Endothelial cell of umbilical vein (primary cell): ENCODE data around the gene TMEFF2. TPM values are rescaled to one million over a fixed set of nuclear protein-coding genes. Genes with fewer than 3 reads are reported as not detected.

Experiments used
- BruUV-seq: library from RNA; stranded (reverse); fragments of 400-500 nt; replicated peaks from 2 replicates; lab custom pipeline; 2021; lab: Mats Ljungman, UMichigan
- CTCF ChIA-PET: fragments of 300-600, 350-600 bp; sonication (Branson Sonifier 250); formaldehyde crosslinking; loops from one replicate; lab custom pipeline; 2021; ENCODE audit warnings: antibody characterized with exemption, inconsistent platforms; lab: Charles Lee
- POLR2A ChIA-PET: fragments of 300-600, 350-600 bp; sonication (Branson Sonifier 250); formaldehyde crosslinking; loops from one replicate; lab custom pipeline; 2021; ENCODE audit warnings: antibody characterized with exemption, inconsistent platforms; lab: Charles Lee
- DNase-seq: peaks from one replicate; pipeline ENCODE4 v3.0.0-alpha.2; 2011; ENCODE audit warnings: low read depth, low spot score
- FAIRE-seq: peaks from 2 replicates; lab custom pipeline; 2011; peaks lifted over from hg19 to GRCh38; lab: Jason Lieb, UNC
- H2AFZ ChIP-seq: 2 replicates; pipeline ENCODE4 v1.6.0; 2012; ENCODE audit warnings: low read depth, low read length, control low read depth, inconsistent platforms
- H3K27ac ChIP-seq: 2 replicates; pipeline ENCODE4 v1.5.1; 2011; ENCODE audit warnings: low read depth, mild to moderate bottlenecking, control low read depth, low read length, moderate library complexity; ENCODE audit not compliant: insufficient read depth
- H3K27me3 ChIP-seq, 2 experiments: 2 replicates each; pipeline versions ENCODE4 v1.6.0 to v1.6.1; 2011; ENCODE audit warnings: low read length in 2 of 2, mixed read lengths in 1 of 2; ENCODE audit not compliant: control insufficient read depth in 2 of 2, insufficient read depth in 2 of 2
- H3K36me3 ChIP-seq, 2 experiments: 2 replicates in 1 of 2; 3 replicates in 1 of 2; pipeline ENCODE4 v1.5.1; 2011; ENCODE audit warnings: low read length in 2 of 2, mild to moderate bottlenecking in 1 of 2, moderate library complexity in 1 of 2; ENCODE audit not compliant: control insufficient read depth in 2 of 2, insufficient read depth in 2 of 2; ENCODE audit errors: extremely low read depth in 1 of 2
- H3K4me1 ChIP-seq: 3 replicates; pipeline ENCODE4 v1.5.1; 2011; ENCODE audit warnings: mild to moderate bottlenecking, low read length; ENCODE audit not compliant: control insufficient read depth, insufficient read depth; ENCODE audit errors: extremely low read depth
- H3K4me2 ChIP-seq: 2 replicates; pipeline ENCODE4 v1.6.1; 2011; ENCODE audit warnings: low read length, control low read depth, mixed read lengths; ENCODE audit not compliant: insufficient read depth
- H3K4me3 ChIP-seq, 3 experiments: fragments of 200-600 bp in 1 of 3; sonication (generic), shearing (Covaris generic) in 1 of 3; replicated peaks in 1 of 3; 2 replicates each; pipeline ENCODE4 v1.5.1; 2011 to 2016; ENCODE audit warnings: control low read depth in 3 of 3, low read length in 3 of 3, mild to moderate bottlenecking in 2 of 3, inconsistent platforms in 1 of 3, low read depth in 1 of 3, moderate library complexity in 1 of 3; ENCODE audit not compliant: insufficient read depth in 1 of 3
- H3K79me2 ChIP-seq: 2 replicates; pipeline ENCODE4 v1.6.0; 2012; ENCODE audit warnings: low read length, inconsistent platforms; ENCODE audit not compliant: control insufficient read depth, insufficient read depth
- H3K9ac ChIP-seq: replicated peaks from 2 replicates; pipeline ENCODE3; 2011; ENCODE audit warnings: low read length, control low read depth; ENCODE audit not compliant: insufficient read depth; ENCODE audit errors: extremely low read depth
- H3K9me1 ChIP-seq: replicated peaks from 3 replicates; pipeline ENCODE4 v1.6.0; 2011; ENCODE audit warnings: mild to moderate bottlenecking, low read length; ENCODE audit not compliant: control insufficient read depth, insufficient read depth; ENCODE audit errors: extremely low read depth
- H3K9me3 ChIP-seq: replicated peaks from 2 replicates; pipeline ENCODE4 v1.5.1; 2012; ENCODE audit warnings: low read length, inconsistent platforms; ENCODE audit not compliant: control insufficient read depth, insufficient read depth
- H4K20me1 ChIP-seq: replicated peaks from 2 replicates; pipeline ENCODE3; 2011; ENCODE audit warnings: mild to moderate bottlenecking, low read length; ENCODE audit not compliant: control insufficient read depth, insufficient read depth; ENCODE audit errors: extremely low read depth
- CTCF ChIP-seq, 2 donors: IDR thresholded peaks; 1 replicate in 1 of 2; 2 replicates in 1 of 2; pipeline ENCODE4 v1.5.1; 2011; ENCODE audit warnings: low read length in 2 of 2, mild to moderate bottlenecking in 2 of 2, moderate library complexity in 2 of 2, control low read depth in 1 of 2, inconsistent platforms in 1 of 2, low read depth in 1 of 2; ENCODE audit not compliant: insufficient read depth in 1 of 2; ENCODE audit errors: extremely low read depth in 1 of 2
- EZH2 ChIP-seq: IDR thresholded peaks from 2 replicates; pipeline ENCODE4 v1.6.1; 2012; ENCODE audit warnings: borderline replicate concordance, low read depth, mild to moderate bottlenecking, moderate library complexity, low read length, inconsistent platforms; ENCODE audit not compliant: severe bottlenecking
- GATA2 ChIP-seq: IDR thresholded peaks from 2 replicates; pipeline ENCODE4 v1.7.0; 2011; ENCODE audit warnings: low read depth, mild to moderate bottlenecking, moderate library complexity, mixed read lengths, low read length; ENCODE audit not compliant: insufficient read length, insufficient read depth
- JUN ChIP-seq: IDR thresholded peaks from 2 replicates; pipeline ENCODE4 v1.6.1; 2011; ENCODE audit warnings: borderline replicate concordance, low read depth; ENCODE audit not compliant: insufficient read length, insufficient read depth
- MYC ChIP-seq: IDR thresholded peaks from one replicate; pipeline ENCODE4 v1.6.1; 2011; ENCODE audit warnings: mild to moderate bottlenecking, low read depth, low read length
- POLR2A ChIP-seq: IDR thresholded peaks from 2 replicates; pipeline ENCODE4 v1.6.1; 2012; ENCODE audit warnings: low read depth, mild to moderate bottlenecking, control low read depth, low read length
- POLR2AphosphoS5 ChIP-seq: IDR thresholded peaks from 2 replicates; pipeline ENCODE4 v1.6.1; 2012; ENCODE audit warnings: low read depth, mild to moderate bottlenecking, control low read depth, low read length, moderate library complexity; ENCODE audit not compliant: insufficient read depth
- dilution Hi-C: fragments of 300-500 bp; cut with MboI; formaldehyde crosslinking; loops from one replicate; pipeline ENCODE4 v1.15.0; 2019; ENCODE audit warnings: low sequenced_read_pairs; ENCODE audit not compliant: extremely low pct_ligation_motif_present
- intact Hi-C: fragments of 100-400 bp; cut with micrococcal nuclease; formaldehyde crosslinking; loops from one replicate; pipeline ENCODE4 v1.10.0; 2022
- polyA plus RNA-seq, 4 experiments: library from polyadenylated mRNA; depleted of rRNA in 3 of 4; stranded (reverse) in 3 of 4; unstranded in 1 of 4; fragments of >200 nt; gene quantifications; 2 replicates each; pipeline versions ENCODE4 v1.2.1 to v1.2.3, GENCODE V29; 2011 to 2012; ENCODE audit warnings: missing spikeins in 1 of 4
- total RNA-seq: library from RNA; stranded (reverse); gene quantifications from 2 replicates; pipeline ENCODE4 v1.2.3, GENCODE V29; 2021

The TMEFF2 gene
- total and polyA plus RNA-seq, 2 donors (not counting 3 experiments of a cell fraction or from before 2014, with no cell fraction given): 0.18 to 0.20 TPM

DNA sequence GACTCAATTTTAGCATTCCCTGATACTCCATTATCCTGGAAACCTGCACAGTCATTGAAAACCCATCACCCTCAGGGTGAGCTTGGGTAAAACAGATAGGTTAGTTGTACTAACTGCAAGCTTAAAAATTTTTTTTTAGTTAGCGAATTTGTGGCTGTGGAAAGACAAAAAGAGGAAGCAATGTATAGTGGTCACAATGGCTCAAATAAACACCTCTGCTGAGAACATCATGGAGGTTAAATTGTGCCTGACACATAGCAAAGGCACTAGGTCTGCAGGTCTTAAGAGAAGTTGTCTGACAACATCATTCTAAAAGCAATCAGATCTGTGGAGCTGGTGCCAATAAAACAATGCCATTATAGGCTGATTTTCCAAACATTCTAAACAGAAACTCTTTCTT lies 263.4 kb downstream of the TMEFF2 start:
- no peaks in the 10 kb centered on the region for H4K20me1 ChIP-seq
- ChIA-PET CTCF (interaction anchor here (0.7 to 4.3 kb wide), 6 partner anchors 17 to 231 kb away, joined by 3 to 30 read pairs (median 4); no protein-coding TSS in a partner anchor), POLR2A (no interaction called here)
- TF ChIP-seq MYC (no peak), POLR2AphosphoS5 (no peak)
- intact Hi-C loops: no loop called here
- H3K79me2 ChIP-seq: no peaks in the 10 kb centered on the region
- H3K9me3 ChIP-seq: no peaks in the 10 kb centered on the region
- H3K9ac ChIP-seq: no peak overlapping the region
- no peak overlapping the region for H2AFZ ChIP-seq
- no TSS peak for BruUV-seq
- H3K27me3 ChIP-seq: no peaks in the 10 kb centered on the region
- peaks cover 47% of the 10 kb centered on the region for H3K4me1 ChIP-seq
- no peak overlapping the region for H3K4me2 ChIP-seq
- no peak overlapping the region for H3K27ac ChIP-seq
- no peak overlapping the region for H3K4me3 ChIP-seq
- no peaks in the 10 kb centered on the region for H3K9me1 ChIP-seq
- no peak for FAIRE-seq
- DNase-seq: peak; percentile 15
- no peaks in the 10 kb centered on the region for H3K36me3 ChIP-seq
- dilution Hi-C loops: no loop called here

GRCh38 chr2:191930205-191930604 lies 264.5 kb downstream of the TMEFF2 start:
- H3K9ac ChIP-seq: no peak overlapping the region
- peak overlapping the region; percentile 84 for H3K27ac ChIP-seq
- intact Hi-C loops: no loop called here
- H3K4me2 ChIP-seq: no peak overlapping the region
- no peaks in the 10 kb centered on the region for H3K9me3 ChIP-seq
- no peaks in the 10 kb centered on the region for H3K36me3 ChIP-seq
- no TSS peak for BruUV-seq
- ChIA-PET POLR2A (interaction anchor here (1.6 kb wide), 1 partner anchor 83 kb away, joined by 5 read pairs; the partner anchor contains the start of gene CAVIN2), CTCF (interaction anchor here (0.7 to 4.3 kb wide), 11 partner anchors 9 to 375 kb away, joined by 3 to 30 read pairs (median 4); no protein-coding TSS in a partner anchor)
- TF ChIP-seq EZH2: no peak
- TF ChIP-seq CTCF (IDR thresholded peaks at IDR 0.05; ENCODE audit: extremely low read depth in 1 of 2, insufficient read depth in 1 of 2, low read depth in 1 of 2, low read length in 2 of 2): no peak
- TF ChIP-seq GATA2: no peak
- no peak for TF ChIP-seq POLR2AphosphoS5
- TF ChIP-seq JUN: no peak
- no peak for TF ChIP-seq POLR2A
- FAIRE-seq: no peak
- no peak overlapping the region for H3K4me3 ChIP-seq
- peak; percentile 69 for DNase-seq
- H4K20me1 ChIP-seq: no peaks in the 10 kb centered on the region
- dilution Hi-C loops: no loop called here
- H3K9me1 ChIP-seq: no peaks in the 10 kb centered on the region
- no peaks in the 10 kb centered on the region for H3K79me2 ChIP-seq
- no peak overlapping the region for H2AFZ ChIP-seq
- no peaks in the 10 kb centered on the region for H3K27me3 ChIP-seq
- H3K4me1 ChIP-seq: peaks cover 48% of the 10 kb centered on the region
